HG03095 (cell line): ENCODE measurements around the gene MIOX.

Experiments
- ATAC-seq: cut with Tn5 transposase; IDR thresholded peaks from one replicate; pipeline ENCODE4 v1.9.1; 2021; ENCODE audit warnings: moderate library complexity; ENCODE audit not compliant: unreplicated experiment

MIOX gene

GRCh38 chr22:50454556-50455075 lies 32.0 kb upstream of the MIOX start:
- no peak for ATAC-seq

GRCh38 chr22:50455201-50455600 lies 31.5 kb upstream of the MIOX start:
- no peak for ATAC-seq

- no peak for ATAC-seq
Observed at GRCh38 chr22:50456026-50456425, 30.6 kb upstream of the MIOX start.

GRCh38 chr22:50456466-50457234 lies 30.0 kb upstream of the MIOX start:
- ATAC-seq: no peak

- no peak for ATAC-seq
Observed at GRCh38 chr22:50459016-50459415, 27.6 kb upstream of the MIOX start.

- no peak for ATAC-seq
Observed at GRCh38 chr22:50459496-50460140, 27.0 kb upstream of the MIOX start.

- ATAC-seq: no peak
Observed at GRCh38 chr22:50460938-50461337, 25.7 kb upstream of the MIOX start.

GRCh38 chr22:50461536-50461935 lies 25.1 kb upstream of the MIOX start:
- ATAC-seq: no peak

GRCh38 chr22:50461979-50462540 lies 24.6 kb upstream of the MIOX start:
- ATAC-seq: no peak

- no peak for ATAC-seq
Observed at GRCh38 chr22:50463188-50463900, 23.3 kb upstream of the MIOX start.

GRCh38 chr22:50464451-50464850 lies 22.2 kb upstream of the MIOX start:
- ATAC-seq: no peak

- ATAC-seq: no peak
Observed at GRCh38 chr22:50465066-50465930, 21.4 kb upstream of the MIOX start.

GRCh38 chr22:50467341-50467740 lies 19.3 kb upstream of the MIOX start:
- ATAC-seq: no peak

- no peak for ATAC-seq
Observed at GRCh38 chr22:50467773-50468440, 18.8 kb upstream of the MIOX start.

- no peak for ATAC-seq
Observed at GRCh38 chr22:50468626-50469025, 18.0 kb upstream of the MIOX start.

GRCh38 chr22:50469377-50470305 lies 17.0 kb upstream of the MIOX start:
- ATAC-seq: peak; percentile 45

- ATAC-seq: no peak
Observed at GRCh38 chr22:50470491-50470890, 16.2 kb upstream of the MIOX start.

GRCh38 chr22:50471197-50471847 lies 15.3 kb upstream of the MIOX start:
- ATAC-seq: no peak
